Daoy (cell line): ENCODE results near the gene PRAMEF18. TPM values are rescaled to one million over a fixed set of nuclear protein-coding genes. Genes with fewer than 3 reads are reported as not detected.
"Not testable (repeated sequence)": the region's sequence is repeated elsewhere in the genome, so short reads cannot be mapped to it uniquely, and the experiment has no call there.

Experiments used
- DNase-seq: peaks from one replicate; pipeline ENCODE4 v3.0.0-alpha.2; 2015; ENCODE audit warnings: low read depth
- total RNA-seq: library from RNA; depleted of rRNA; stranded (reverse); fragments of >200 nt; shearing (Covaris generic); gene quantifications from 2 replicates; pipeline ENCODE4 v1.2.3, GENCODE V29; 2014; rRNA removed

Gene PRAMEF18, protein sequence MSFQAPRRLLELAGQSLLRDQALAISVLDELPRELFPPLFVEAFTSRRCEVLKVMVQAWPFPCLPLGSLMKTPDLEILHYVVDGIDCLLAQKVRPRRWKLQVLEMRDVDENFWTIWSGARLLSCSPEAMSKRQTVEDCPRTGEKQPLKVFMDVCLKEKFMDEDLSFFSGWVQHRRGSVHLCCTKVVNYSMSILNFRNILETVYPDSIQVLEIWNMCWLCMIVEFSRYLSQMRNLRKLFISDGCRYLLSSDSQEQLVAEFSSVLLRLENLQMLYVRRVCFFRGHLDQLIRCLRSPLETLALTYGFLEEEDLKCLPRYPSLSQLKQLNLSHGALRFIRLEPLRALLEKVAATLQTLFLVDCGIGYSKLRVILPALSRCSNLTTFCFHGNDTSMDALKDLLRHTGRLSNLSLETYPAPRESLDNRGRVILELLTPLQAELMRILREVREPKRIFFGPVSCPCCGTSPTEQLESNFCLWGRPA
- total RNA-seq: not detected in 2 replicates

DNA sequence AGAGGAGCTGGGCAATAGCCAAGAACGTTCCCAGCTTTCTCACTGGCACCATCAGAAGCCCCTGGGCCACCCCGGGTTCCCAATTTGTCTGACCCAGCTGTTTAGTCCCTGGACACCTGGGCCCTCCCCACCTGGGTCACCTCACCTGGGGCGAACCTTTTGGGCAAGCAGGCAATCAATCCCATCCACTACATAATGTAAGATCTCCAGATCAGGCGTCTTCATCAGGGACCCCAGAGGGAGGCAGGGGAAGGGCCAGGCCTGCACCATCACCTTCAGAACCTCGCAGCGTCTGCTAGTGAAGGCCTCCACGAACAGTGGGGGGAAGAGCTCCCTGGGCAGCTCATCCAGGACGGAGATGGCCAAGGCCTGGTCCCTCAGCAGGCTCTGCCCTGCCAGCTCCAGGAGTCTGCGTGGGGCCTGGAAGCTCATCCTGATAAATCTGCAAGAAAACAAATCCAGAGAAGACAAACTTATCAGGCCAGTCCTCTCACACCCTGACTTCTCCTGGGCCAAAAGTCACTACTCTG lies at the start of gene PRAMEF18:
TSS of gene PRAMEF18 (minus strand) at position 480 of the 530 bp plus-strand sequence. CDS start at position 432, 48 bp downstream.
- not testable (repeated sequence) for DNase-seq

DNA sequence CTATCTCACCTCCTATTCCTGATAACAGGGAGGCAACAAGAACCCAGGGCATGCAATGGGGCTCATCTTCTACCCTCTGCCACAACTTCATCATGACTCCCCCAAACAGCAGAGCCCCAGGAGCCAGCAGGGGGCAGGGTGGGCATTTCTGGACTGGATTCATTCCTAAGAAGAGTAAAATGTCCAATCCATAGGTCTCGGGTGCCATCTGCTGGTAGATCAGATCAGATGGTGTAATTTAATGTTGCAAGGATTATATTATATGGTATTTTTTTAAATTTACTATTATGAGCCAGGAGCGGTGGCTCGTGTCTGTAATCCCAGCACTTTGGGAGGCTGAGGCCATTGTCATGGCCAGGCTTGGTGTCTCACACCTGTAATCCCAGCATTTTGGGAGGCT lies 39.2 kb upstream of the PRAMEF18 start:
- DNase-seq: not testable (repeated sequence)

- not testable (repeated sequence) for DNase-seq
These were observed 27.9 kb upstream of the PRAMEF18 start, which contains the start of gene PRAMEF5 for GRCh38 chr1:13253898-13254297. TSS of gene PRAMEF5 (plus strand) at chr1:13254198. CDS start at chr1:13259269, 5,071 bp downstream.

DNA sequence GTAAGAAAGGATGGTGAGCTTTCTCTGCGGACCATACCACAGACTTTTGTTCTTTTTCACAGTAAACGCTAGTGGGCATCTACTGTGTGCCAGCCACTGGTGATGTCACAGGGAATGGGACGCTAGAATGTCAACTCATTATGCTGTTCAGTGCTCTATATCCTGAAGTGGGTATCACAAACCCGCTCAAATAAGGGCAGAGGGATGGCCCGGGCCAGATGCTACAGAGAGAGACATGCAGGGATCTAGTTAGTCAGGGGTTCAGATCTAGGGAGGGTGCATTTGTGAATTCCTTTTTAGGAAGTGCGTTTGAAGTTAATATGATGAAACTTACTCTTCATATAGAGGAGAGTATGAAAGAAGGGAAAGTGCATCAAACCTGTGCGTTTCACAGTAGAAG lies 21.2 kb upstream of the PRAMEF18 start:
- DNase-seq: not testable (repeated sequence)

DNA sequence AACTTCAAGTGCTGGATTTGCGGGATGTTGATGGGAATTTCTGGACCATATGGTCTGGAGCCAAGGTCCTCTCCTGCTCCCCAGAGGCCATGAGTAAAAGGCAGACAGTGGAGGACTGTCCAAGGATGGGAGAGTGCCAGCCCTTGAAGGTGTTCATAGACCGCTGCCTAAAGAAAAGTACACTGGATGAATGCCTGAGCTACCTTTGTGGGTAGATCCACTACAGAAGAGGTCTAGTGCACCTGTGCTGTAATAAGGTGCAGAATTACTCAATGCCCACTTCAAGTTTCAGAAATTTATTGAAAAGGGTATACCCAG lies 20.6 kb upstream of the PRAMEF18 start:
- not testable (repeated sequence) for DNase-seq

DNA sequence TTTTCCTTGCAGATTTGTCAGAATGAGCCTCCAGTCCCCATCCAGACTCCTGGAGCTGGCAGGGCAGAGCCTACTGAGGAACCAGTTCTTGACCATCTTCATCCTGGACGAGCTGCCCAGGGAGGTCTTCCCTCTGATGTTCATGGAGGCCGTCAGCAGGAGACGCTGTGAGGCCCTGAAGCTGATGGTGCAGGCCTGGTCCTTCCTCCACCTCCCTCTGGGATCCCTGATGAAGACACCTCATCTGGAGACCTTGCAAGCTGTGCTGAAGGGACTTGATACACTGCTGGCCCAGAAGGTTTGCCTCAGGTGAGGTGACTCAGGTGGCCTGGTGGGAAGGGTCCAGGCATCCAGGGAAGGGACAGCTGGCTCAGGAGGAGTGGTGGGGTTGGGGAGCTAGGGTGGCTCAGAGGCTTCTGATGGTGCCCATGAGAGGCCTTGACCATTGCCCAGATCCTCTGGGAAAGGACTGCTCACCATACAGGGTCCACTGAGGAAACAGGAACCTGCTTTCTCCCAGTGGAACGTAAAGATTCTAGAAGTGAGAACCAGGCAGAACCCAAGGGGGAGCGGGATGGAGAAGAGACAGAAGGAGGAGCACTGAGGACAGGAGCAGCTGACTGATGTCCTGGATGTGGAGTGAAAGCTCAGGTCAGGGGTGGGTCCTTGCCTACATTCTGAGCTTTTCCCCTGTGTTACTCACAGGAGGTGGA lies 20.0 kb upstream of the PRAMEF18 start:
- DNase-seq: not testable (repeated sequence)

GRCh38 chr1:13243536-13244263 lies 17.7 kb upstream of the PRAMEF18 start:
- DNase-seq: not testable (repeated sequence)

DNA sequence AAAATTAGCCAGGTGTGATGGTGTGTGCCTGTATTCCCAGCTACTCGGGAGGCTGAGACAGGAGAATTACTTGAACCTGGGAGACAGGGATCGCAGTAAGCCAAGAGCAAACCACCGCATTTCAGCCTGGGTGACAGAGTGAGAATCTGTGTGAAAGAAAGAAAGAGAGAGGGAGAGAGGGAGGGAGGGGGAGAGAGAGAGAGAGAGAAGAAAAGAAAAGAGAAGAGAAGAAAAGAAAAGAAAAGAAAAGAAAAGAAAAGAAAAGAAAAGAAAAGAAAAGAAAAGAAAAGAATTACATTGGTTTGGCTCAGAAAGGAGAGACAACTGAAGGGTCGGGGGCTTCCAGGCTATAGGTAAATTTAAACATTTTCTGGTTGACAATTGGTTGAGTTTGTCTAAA lies 13.7 kb upstream of the PRAMEF18 start:
- not testable (repeated sequence) for DNase-seq

- not testable (repeated sequence) for DNase-seq
These were observed 11.6 kb upstream of the PRAMEF18 start for GRCh38 chr1:13237572-13237971.

GRCh38 chr1:13234057-13234456 lies 8.1 kb upstream of the PRAMEF18 start:
- not testable (repeated sequence) for DNase-seq

GRCh38 chr1:13232056-13232455 lies 6.1 kb upstream of the PRAMEF18 start:
- not testable (repeated sequence) for DNase-seq

DNA sequence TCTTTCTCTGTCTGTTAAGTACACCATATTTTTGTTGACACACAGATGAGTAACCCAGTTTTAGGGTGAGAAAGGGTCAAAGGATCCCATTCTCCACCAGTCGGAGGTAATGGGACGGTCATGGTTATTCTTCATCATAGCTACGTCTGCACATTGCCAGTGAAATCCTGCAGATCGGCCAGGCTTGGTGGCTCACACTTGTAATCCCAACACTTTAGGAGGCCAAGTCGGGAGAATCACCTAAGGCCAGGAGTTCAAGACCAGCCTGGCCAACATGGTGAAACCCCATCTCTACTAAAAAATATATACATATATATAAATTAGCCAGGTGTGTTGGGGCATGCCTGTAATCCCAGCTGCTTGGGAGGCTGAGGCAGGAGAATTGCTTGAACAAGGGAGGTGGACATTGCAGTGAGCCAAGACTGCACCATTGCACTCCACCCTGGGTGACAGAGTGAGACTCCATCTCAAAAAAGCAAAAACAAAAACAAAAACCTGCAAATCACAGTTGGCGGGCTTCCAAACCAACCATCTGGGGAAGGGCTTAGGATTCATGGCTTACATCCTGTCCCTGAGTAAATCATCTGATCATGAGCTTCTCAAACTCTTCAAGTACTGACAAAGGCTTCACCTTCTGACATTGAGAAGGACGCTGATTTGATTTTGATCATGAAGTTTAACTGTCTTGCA lies 5.3 kb upstream of the PRAMEF18 start:
- DNase-seq: not testable (repeated sequence)

GRCh38 chr1:13230601-13231000 lies 4.6 kb upstream of the PRAMEF18 start:
- not testable (repeated sequence) for DNase-seq

DNA sequence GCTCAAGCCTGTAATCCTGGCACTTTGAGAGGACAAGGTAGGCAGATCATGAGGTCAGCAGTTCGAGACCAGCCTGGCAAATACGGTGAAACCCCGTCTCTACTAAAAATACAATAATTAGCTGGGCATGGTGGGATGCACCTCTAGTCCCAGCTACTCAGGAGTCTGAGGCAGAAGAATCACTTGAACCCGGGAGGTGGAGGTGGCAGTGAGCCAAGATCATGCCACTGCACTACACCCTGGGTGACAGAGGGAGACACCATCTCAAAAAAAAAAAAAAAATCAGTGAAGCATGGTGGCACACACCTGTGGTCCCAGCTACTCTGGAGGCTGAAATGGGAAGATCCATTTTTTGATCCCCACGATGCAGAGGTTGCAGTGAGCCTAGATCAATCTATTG lies 4.1 kb upstream of the PRAMEF18 start:
- not testable (repeated sequence) for DNase-seq

DNA sequence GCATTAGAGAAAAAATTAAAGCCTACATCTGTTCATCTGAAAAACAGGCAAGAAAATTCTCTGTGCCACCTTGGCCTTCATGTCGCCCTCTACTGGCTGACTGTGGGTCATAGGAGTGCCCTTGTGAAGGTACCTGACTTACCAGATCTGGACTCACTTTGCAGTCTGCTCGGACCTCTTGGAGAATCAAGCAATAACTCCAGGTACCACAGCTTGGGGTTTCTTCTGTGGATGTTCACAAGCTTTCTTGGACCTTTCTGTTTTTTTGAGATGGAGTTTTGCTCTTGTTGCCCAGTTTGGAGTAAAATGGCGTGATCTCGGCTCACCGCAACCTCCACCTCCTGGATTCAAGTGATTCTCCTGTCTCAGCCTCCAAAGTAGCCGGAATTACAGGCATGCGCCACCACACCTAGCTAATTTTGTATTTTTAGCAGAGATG lies 2.4 kb upstream of the PRAMEF18 start:
- peak; percentile 11 for DNase-seq

DNA sequence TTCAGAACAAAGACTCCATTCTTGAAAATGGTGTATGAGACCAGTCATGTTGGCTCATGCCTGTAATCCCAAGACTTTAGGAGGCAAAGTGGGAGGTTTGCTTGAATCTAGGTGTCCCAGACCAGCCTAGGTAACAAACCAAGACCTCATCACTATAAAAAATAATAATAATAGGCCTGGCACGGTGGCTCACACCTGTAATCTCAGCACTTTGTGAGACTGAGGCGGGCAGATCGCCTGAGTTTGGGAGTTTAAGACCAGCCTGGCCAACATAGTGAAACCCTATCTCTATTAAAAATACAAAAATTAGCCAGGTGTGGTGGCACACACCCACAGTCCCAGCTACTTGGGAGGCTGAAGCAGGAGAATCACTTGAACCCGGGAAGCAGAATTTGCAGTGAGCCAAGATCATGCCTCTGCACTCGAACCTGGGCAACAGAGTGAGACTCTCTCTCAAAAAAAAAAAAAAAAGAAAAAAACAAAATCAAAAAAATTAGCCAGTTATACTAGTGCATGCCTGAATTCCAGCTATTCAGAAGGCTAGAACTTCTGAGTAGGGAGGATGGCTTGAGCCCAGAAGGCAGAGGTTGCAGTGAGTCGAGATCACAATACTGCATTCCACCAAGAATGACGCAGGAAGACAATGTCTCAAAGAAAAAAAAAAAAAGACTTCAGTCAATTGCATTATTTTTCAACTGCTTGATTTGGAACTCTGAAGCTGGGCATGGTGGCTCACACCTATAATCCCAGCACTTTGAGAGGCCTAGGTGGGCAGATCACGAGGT lies 1.5 kb upstream of the PRAMEF18 start:
- DNase-seq: not testable (repeated sequence)

- DNase-seq: no peak
These were observed 1.4 kb downstream of the PRAMEF18 start for GRCh38 chr1:13224480-13225060.

DNA sequence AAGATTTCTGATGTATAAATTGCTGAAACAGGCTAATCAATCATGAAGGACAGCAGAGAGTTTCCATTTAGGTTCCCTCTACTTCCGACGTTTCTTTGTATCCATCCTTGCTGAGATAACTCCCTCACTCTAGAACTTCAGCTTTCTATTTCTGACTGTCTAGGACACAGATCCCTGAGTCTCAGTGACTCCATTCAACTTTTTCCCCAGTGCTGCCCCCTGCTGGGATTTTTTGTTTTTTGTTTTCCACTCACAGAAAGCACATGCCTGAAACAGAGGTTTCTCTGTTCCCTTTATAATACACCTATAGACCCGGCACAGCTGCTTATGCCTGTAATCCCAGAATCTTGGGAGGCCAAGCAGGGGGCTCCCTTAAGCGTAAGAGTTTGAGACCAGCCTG lies 3.2 kb downstream of the PRAMEF18 start:
- DNase-seq: not testable (repeated sequence)

GRCh38 chr1:13219203-13219602 lies 6.8 kb downstream of the PRAMEF18 start:
- not testable (repeated sequence) for DNase-seq

DNA sequence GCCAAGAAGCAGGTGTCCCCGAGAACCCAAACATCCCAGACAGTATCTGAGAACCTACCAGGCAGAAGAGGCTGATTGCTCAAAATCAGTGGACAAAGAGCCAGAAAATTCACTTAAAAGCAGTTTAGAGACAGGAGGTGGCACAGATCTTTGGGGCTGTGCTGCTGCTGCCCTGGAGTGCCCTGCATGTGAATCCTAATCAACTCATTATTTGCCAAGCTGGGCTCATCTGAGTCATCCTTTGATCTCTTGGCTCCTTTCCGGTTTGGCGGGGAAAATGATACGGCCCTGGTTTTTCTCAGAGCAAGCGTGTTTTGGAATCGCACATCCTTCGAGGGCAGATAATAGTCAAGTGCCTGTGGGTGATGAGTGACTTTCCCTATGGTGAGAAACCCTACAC lies 9.3 kb downstream of the PRAMEF18 start:
- not testable (repeated sequence) for DNase-seq
